GM19351 (cell line): ENCODE measurements around the gene HMGN4.
"Not testable (repeated sequence)": the region's sequence is repeated elsewhere in the genome, so short reads cannot be mapped to it uniquely, and the experiment has no call there.

ENCODE experiments used
- ATAC-seq: cut with Tn5 transposase; IDR thresholded peaks from one replicate; pipeline ENCODE4 v1.9.1; 2021; ENCODE audit warnings: mild to moderate bottlenecking, moderate library complexity; ENCODE audit not compliant: unreplicated experiment

Gene HMGN4

GRCh38 chr6:26537846-26538571 lies at the start of gene HMGN4:
TSS of gene HMGN4 (plus strand) at chr6:26538366. CDS start at chr6:26545207, 6,841 bp downstream.
- ATAC-seq, result peak; percentile 51

GRCh38 chr6:26489996-26490964 lies 47.9 kb upstream of the HMGN4 start:
- no peak for ATAC-seq

- no peak for ATAC-seq
Measured at GRCh38 chr6:26491604-26492003, 46.6 kb upstream of the HMGN4 start.

- ATAC-seq, result peak; percentile 64
Measured at GRCh38 chr6:26493258-26493657, 44.9 kb upstream of the HMGN4 start.

GRCh38 chr6:26494117-26494516 lies 44.0 kb upstream of the HMGN4 start:
- no peak for ATAC-seq

- no peak for ATAC-seq
Measured at GRCh38 chr6:26495281-26495680, 42.9 kb upstream of the HMGN4 start.

- no peak for ATAC-seq
Measured at GRCh38 chr6:26497610-26498009, 40.6 kb upstream of the HMGN4 start.

- ATAC-seq, result no peak
Measured at GRCh38 chr6:26500102-26500501, 38.1 kb upstream of the HMGN4 start, which contains the start of gene BTN1A1. TSS of gene BTN1A1 (plus strand) at chr6:26500303. CDS start at chr6:26501287, 984 bp downstream.

GRCh38 chr6:26501482-26501986 lies 36.6 kb upstream of the HMGN4 start:
- ATAC-seq, result no peak

- peak; percentile 63 for ATAC-seq
Measured at GRCh38 chr6:26502165-26502564, 36.0 kb upstream of the HMGN4 start.

GRCh38 chr6:26502626-26503025 lies 35.5 kb upstream of the HMGN4 start:
- no peak for ATAC-seq

GRCh38 chr6:26507658-26508057 lies 30.5 kb upstream of the HMGN4 start:
- no peak for ATAC-seq

GRCh38 chr6:26511033-26511432 lies 27.1 kb upstream of the HMGN4 start:
- ATAC-seq, result not testable (repeated sequence)

- ATAC-seq, result no peak
Measured at GRCh38 chr6:26514984-26515383, 23.2 kb upstream of the HMGN4 start.

GRCh38 chr6:26516481-26517427 lies 21.4 kb upstream of the HMGN4 start:
- no peak for ATAC-seq

GRCh38 chr6:26519359-26519758 lies 18.8 kb upstream of the HMGN4 start:
- ATAC-seq, result no peak

GRCh38 chr6:26520237-26520849 lies 17.8 kb upstream of the HMGN4 start:
- ATAC-seq, result peak; percentile 28

- peak; percentile 42 for ATAC-seq
Measured at GRCh38 chr6:26520850-26521599, 17.1 kb upstream of the HMGN4 start.
